K562 (cell line): ENCODE data around the gene SPRYD3. TPM values are rescaled to one million over a fixed set of nuclear protein-coding genes. Genes with fewer than 3 reads are reported as not detected.

Source experiments
- ATAC-seq: fragments of 200-7000 bp; cut with Tn5 transposase; 3 replicates; pipeline ENCODE4 v1.9.1; 2020; ENCODE audit warnings: moderate library complexity
- BruUV-seq: library from RNA; stranded (reverse); fragments of 400-500 nt; replicated peaks from 2 replicates; lab custom pipeline; 2021; lab: Mats Ljungman, UMichigan
- CTCF ChIA-PET: fragments of 300-600 bp; formaldehyde crosslinking; extraction: SDS; loops from one replicate; lab custom pipeline; 2021; ENCODE audit warnings: low intra/inter-chr PET ratio; lab: Yijun Ruan, JAX
- POLR2A ChIA-PET: fragments of 300-600, 350-650 bp; sonication (Branson Sonifier 250); formaldehyde crosslinking; extraction: SDS; loops from one replicate; lab custom pipeline; 2021; ENCODE audit warnings: antibody characterized with exemption, inconsistent platforms; lab: Yijun Ruan, JAX
- DNase-seq, 4 experiments: peaks; one replicate each; pipeline versions ENCODE4 v3.0.0 to v3.0.0-alpha.2; 2011 to 2018; ENCODE audit warnings: low spot score in 3 of 4, mixed read lengths in 3 of 4; ENCODE audit errors: extremely low read depth in 1 of 4
- FAIRE-seq: peaks from 2 replicates; lab custom pipeline; 2011; peaks lifted over from hg19 to GRCh38; lab: Jason Lieb, UNC
- H2AFZ ChIP-seq: 2 replicates; pipeline ENCODE4 v1.6.0; 2011; ENCODE audit warnings: low read depth, low read length, control low read depth, inconsistent platforms
- H3K27ac ChIP-seq: fragments of 200-600 bp; 3 replicates; pipeline ENCODE4 v1.8.0; 2011; ENCODE audit warnings: low read depth, mild to moderate bottlenecking, control low read depth, inconsistent platforms, low read length, moderate library complexity, mixed read lengths; ENCODE audit errors: extremely low read depth
- H3K27me3 ChIP-seq, 2 experiments: fragments of 300-600 bp in 1 of 2; 2 replicates in 1 of 2; 3 replicates in 1 of 2; pipeline versions ENCODE4 v1.6.0 to v1.8.0; 2011; ENCODE audit warnings: inconsistent platforms in 2 of 2, low read length in 2 of 2, mild to moderate bottlenecking in 1 of 2, mixed read lengths in 1 of 2, moderate library complexity in 1 of 2; ENCODE audit not compliant: control insufficient read depth in 2 of 2, insufficient read depth in 2 of 2
- H3K36me3 ChIP-seq: fragments of 300-600 bp; 3 replicates; pipeline ENCODE4 v1.8.0; 2011; ENCODE audit warnings: mild to moderate bottlenecking, low read length, inconsistent platforms; ENCODE audit not compliant: control insufficient read depth, insufficient read depth
- H3K4me1 ChIP-seq, 2 experiments: fragments of 200-600 bp in 1 of 2; replicated peaks in 1 of 2; 2 replicates in 1 of 2; 3 replicates in 1 of 2; pipeline versions ENCODE4 v1.5.1 to v1.8.0; 2011; ENCODE audit warnings: inconsistent platforms in 2 of 2, low read length in 2 of 2, mild to moderate bottlenecking in 1 of 2, mixed read lengths in 1 of 2, moderate library complexity in 1 of 2; ENCODE audit not compliant: control insufficient read depth in 2 of 2, insufficient read depth in 2 of 2
- H3K4me2 ChIP-seq: 2 replicates; pipeline ENCODE4 v1.6.1; 2011; ENCODE audit warnings: low read length, control low read depth, inconsistent platforms, mixed read lengths; ENCODE audit not compliant: insufficient read depth
- H3K4me3 ChIP-seq: fragments of 200-600 bp; sonication (generic), shearing (Covaris generic); 2 replicates; pipeline ENCODE4 v1.5.1; 2016; ENCODE audit warnings: control low read depth, inconsistent platforms
- H3K79me2 ChIP-seq: fragments of 200-600 bp; 3 replicates; pipeline ENCODE4 v1.8.0; 2011; ENCODE audit warnings: low read length, inconsistent platforms; ENCODE audit not compliant: control insufficient read depth, insufficient read depth
- H3K9ac ChIP-seq, 2 experiments: 2 replicates each; pipeline versions ENCODE4 v1.6.0 to v1.6.1; 2011; ENCODE audit warnings: low read depth in 2 of 2, low read length in 2 of 2, control low read depth in 1 of 2, inconsistent platforms in 1 of 2, mild to moderate bottlenecking in 1 of 2, mixed read lengths in 1 of 2; ENCODE audit not compliant: insufficient read depth in 1 of 2
- H3K9me1 ChIP-seq: one replicate; pipeline ENCODE4 v1.6.0; 2011; ENCODE audit warnings: inconsistent platforms, mild to moderate bottlenecking, low read length, moderate library complexity; ENCODE audit not compliant: control insufficient read depth, insufficient read depth
- H3K9me3 ChIP-seq: replicated peaks from 2 replicates; pipeline ENCODE4 v1.5.1; 2011; ENCODE audit warnings: low read depth, low read length, inconsistent platforms; ENCODE audit not compliant: control insufficient read depth, insufficient read depth
- H4K20me1 ChIP-seq: replicated peaks from 2 replicates; pipeline ENCODE4 v1.6.1; 2011; ENCODE audit warnings: low read length, inconsistent platforms, mixed read lengths; ENCODE audit not compliant: control insufficient read depth, insufficient read depth
- ATF1 ChIP-seq, 2 experiments: fragments of 450-650 bp in 1 of 2; IDR thresholded peaks; 2 replicates each; pipeline ENCODE4 v1.6.1; 2016; ENCODE audit warnings: missing compliant biosample characterization in 1 of 2, missing genetic modification characterization in 1 of 2
- DDX20 ChIP-seq: fragments of 450-650 bp; IDR thresholded peaks from 2 replicates; pipeline ENCODE4 v1.6.1; 2016; ENCODE audit warnings: missing genetic modification characterization, low read depth, mild to moderate bottlenecking, missing compliant biosample characterization, moderate library complexity
- ERF ChIP-seq: fragments of 450-650 bp; formaldehyde crosslinking; IDR thresholded peaks from 2 replicates; pipeline ENCODE4 v1.4.0; 2020; ENCODE audit warnings: mild to moderate bottlenecking, mixed read lengths
- HOXB6 ChIP-seq: fragments of 250-450 bp; sonication (Bioruptor Pico); IDR thresholded peaks from 2 replicates; pipeline ENCODE4 v1.5.1; 2022; ENCODE audit warnings: mild to moderate bottlenecking, borderline replicate concordance
- IRF2 ChIP-seq: sonication (generic); formaldehyde crosslinking; IDR thresholded peaks from 2 replicates; pipeline ENCODE4 v1.8.1; 2022; ENCODE audit warnings: mild to moderate bottlenecking, missing genetic modification reagents
- MAFG ChIP-seq: fragments of 450-650 bp; conservative IDR thresholded peaks from 2 replicates; pipeline ENCODE4 v1.6.1; 2016; ENCODE audit warnings: missing genetic modification characterization, missing compliant biosample characterization
- MAFK ChIP-seq: IDR thresholded peaks from 2 replicates; pipeline ENCODE4 v1.6.1; 2011; ENCODE audit warnings: low read length, improper control_type of control experiment
- MBD2 ChIP-seq: sonication (generic); IDR thresholded peaks from 2 replicates; pipeline ENCODE4 v1.6.1; 2016; ENCODE audit warnings: low read depth, borderline replicate concordance
- NR2C2 ChIP-seq, 2 experiments: fragments of 200-800 bp in 1 of 2; sonication (Bioruptor generic) in 1 of 2; sonication (generic) in 1 of 2; formaldehyde crosslinking in 1 of 2; IDR thresholded peaks; 2 replicates each; pipeline versions ENCODE4 v1.6.1 to v1.8.0; 2016 to 2022; ENCODE audit warnings: mild to moderate bottlenecking in 1 of 2, missing compliant biosample characterization in 1 of 2, missing genetic modification characterization in 1 of 2, missing genetic modification reagents in 1 of 2
- NR4A1 ChIP-seq, 2 experiments: fragments of 250-450 bp in 1 of 2; fragments of 450-650 bp in 1 of 2; sonication (Bioruptor Pico) in 1 of 2; IDR thresholded peaks; 2 replicates each; pipeline versions ENCODE4 v1.4.0 to v1.6.1; 2016 to 2020; ENCODE audit warnings: mild to moderate bottlenecking in 2 of 2, missing compliant biosample characterization in 1 of 2, missing genetic modification characterization in 1 of 2, moderate library complexity in 1 of 2
- NUFIP1 ChIP-seq: fragments of 450-650 bp; IDR thresholded peaks from 2 replicates; pipeline ENCODE4 v1.6.1; 2018; ENCODE audit not compliant: partially characterized antibody
- PHF8 ChIP-seq: fragments of 200-600 bp; sonication (generic); IDR thresholded peaks from 2 replicates; pipeline ENCODE4 v1.6.1; 2012; ENCODE audit warnings: mixed run types, mild to moderate bottlenecking, inconsistent platforms, low read length, moderate library complexity, borderline replicate concordance
- RBM39 ChIP-seq: fragments of 200-400 bp; formaldehyde crosslinking; optimal IDR thresholded peaks from 2 replicates; pipeline ENCODE3; 2018; ENCODE audit warnings: low read depth, low read length
- SETDB1 ChIP-seq: IDR thresholded peaks from one replicate; pipeline ENCODE4 v1.6.1; 2012; ENCODE audit warnings: low read length, control low read depth, inconsistent platforms
- SNIP1 ChIP-seq: fragments of 450-650 bp; IDR thresholded peaks from 2 replicates; pipeline ENCODE4 v1.7.1; 2017; ENCODE audit warnings: low read depth, mild to moderate bottlenecking
- TAL1 ChIP-seq: fragments of 450-650 bp; IDR thresholded peaks from 2 replicates; pipeline ENCODE4 v1.6.1; 2016; ENCODE audit warnings: mild to moderate bottlenecking
- TGIF2 ChIP-seq: sonication (generic); formaldehyde crosslinking; IDR thresholded peaks from 2 replicates; pipeline ENCODE4 v1.8.1; 2022; ENCODE audit warnings: mild to moderate bottlenecking, missing genetic modification reagents, moderate library complexity
- ZFP91 ChIP-seq: sonication (generic); formaldehyde crosslinking; IDR thresholded peaks from 2 replicates; pipeline ENCODE4 v1.8.0; 2022; ENCODE audit warnings: mild to moderate bottlenecking, missing genetic modification reagents
- ZNF282 ChIP-seq: sonication (generic); formaldehyde crosslinking; IDR thresholded peaks from 2 replicates; pipeline ENCODE4 v1.8.1; 2023; ENCODE audit warnings: missing genetic modification reagents
- ZNF316 ChIP-seq: fragments of 450-650 bp; IDR thresholded peaks from 2 replicates; pipeline ENCODE4 v1.6.1; 2016
- ZNF707 ChIP-seq: fragments of 250-450 bp; sonication (Bioruptor Pico); conservative IDR thresholded peaks from 2 replicates; pipeline ENCODE4 v1.8.0; 2022; ENCODE audit warnings: inconsistent platforms, mild to moderate bottlenecking, moderate library complexity
- WGBS: fragments of 100-300 bp; shearing (Covaris generic); methylation state at CpG from one replicate; pipeline ENCODE4 v1.1.6; 2016; ENCODE audit warnings: low coverage, mixed read lengths; ENCODE audit not compliant: insufficient coverage; ENCODE audit errors: missing lambda C conversion rate; 5-methylcytosine and 5-hydroxymethylcytosine counted together
- in situ Hi-C: fragments of 300-500 bp; cut with MboI; formaldehyde crosslinking; loops from 4 replicates; pipeline ENCODE4 v1.15.0; 2018; ENCODE audit warnings: inconsistent platforms, mixed read lengths
- intact Hi-C: fragments of 100-400 bp; cut with micrococcal nuclease; formaldehyde crosslinking; loops from 2 replicates; pipeline ENCODE4 v1.14.2; 2022
- polyA plus RNA-seq, 8 experiments: library from polyadenylated mRNA; depleted of rRNA in 4 of 8; stranded (reverse) in 5 of 8; unstranded in 3 of 8; fragments of >200 nt; fragmentation: Nextera tagmentation in 2 of 8; fragmentation: Illumina TruSeq in 1 of 8; extraction: Ambion mirVana in 2 of 8; extraction: Trizol in 1 of 8; gene quantifications; 2 replicates each; pipeline versions ENCODE4 v1.2.1 to v1.2.3, GENCODE V29; 2011 to 2014; ENCODE audit warnings: inconsistent platforms in 1 of 8, missing spikeins in 1 of 8
- total RNA-seq, 7 experiments: library from RNA; depleted of rRNA in 6 of 7; stranded (reverse); fragments of >200 nt in 6 of 7; fragmentation: Illumina TruSeq in 2 of 7; extraction: Trizol in 2 of 7; gene quantifications; 2 replicates each; pipeline versions ENCODE4 v1.2.1 to v1.2.3, GENCODE V29; 2011 to 2021; ENCODE audit warnings: low replicate concordance in 1 of 7

The SPRYD3 gene
- total and polyA plus RNA-seq, 9 of the 15 experiments (the other 6 are each of a cell fraction or from before 2014, with no cell fraction given): 1.5 to 13.6 (median 7.6) TPM

GRCh38 chr12:53079226-53080117 lies at the start of gene SPRYD3 (continued):
- TF ChIP-seq ZFP91 (CRISPR knock-in tag): 0 out of 2 replicates have a peak, but pooled peaks have one; percentile 14
- TF ChIP-seq NR2C2 (CRISPR knock-in tag; IDR thresholded peaks at IDR 0.05): no peak
- peak; percentile 17; the same call in 1 of the 2 replicates for TF ChIP-seq NR2C2 (tag; IDR thresholded peaks at IDR 0.05)
- TF ChIP-seq ATF1 (CRISPR knock-in tag; IDR thresholded peaks at IDR 0.05): no peak
- peak; percentile 73 for TF ChIP-seq ATF1 (tag; IDR thresholded peaks at IDR 0.05)
- TF ChIP-seq ERF: peak; percentile 78; the same call in 1 of the 2 replicates

- H3K27me3 ChIP-seq: peaks cover 8 to 13% of the 10 kb centered on the region in 2 experiments
- DNase-seq: no peak
- no peak overlapping the region for H3K27ac ChIP-seq
- H4K20me1 ChIP-seq: no peaks in the 10 kb centered on the region
- POLR2A ChIA-PET: interaction anchor here (0.6 to 0.9 kb wide), 2 partner anchors 15 to 50 kb away, joined by 3 to 4 read pairs; no protein-coding TSS in a partner anchor
- FAIRE-seq: no peak
- no peak for ATAC-seq
- CTCF ChIA-PET: no interaction called here
- 0% methylated on average over 1 of the region's 1 CpG for WGBS
- no peak overlapping the region for H3K4me3 ChIP-seq
- peaks cover 0 to 9% of the 10 kb centered on the region in 2 experiments; a peak in 2 of 5 replicates for H3K4me1 ChIP-seq
- no TSS peak for BruUV-seq
- in situ Hi-C loops: no loop called here
- no peaks in the 10 kb centered on the region for H3K9me1 ChIP-seq
- no peaks in the 10 kb centered on the region for H3K9me3 ChIP-seq
- H3K36me3 ChIP-seq: no peaks in the 10 kb centered on the region
- no peak overlapping the region for H2AFZ ChIP-seq
- no peak overlapping the region for H3K4me2 ChIP-seq
- no peaks in the 10 kb centered on the region for H3K79me2 ChIP-seq
- intact Hi-C loops: no loop called here
- no peak overlapping the region for H3K9ac ChIP-seq
- TF ChIP-seq TGIF2 (no peak), IRF2 (no peak), ZNF282 (CRISPR knock-in tag) (no peak), RBM39 (no peak), ZNF316 (peak; percentile 96), DDX20 (tag) (no peak), ZNF707 (CRISPR knock-in tag) (no peak), NUFIP1 (no peak), MBD2 (no peak), PHF8 (no peak), MAFK (peak; percentile 77), NR4A1 (CRISPR knock-in tag; IDR thresholded peaks at IDR 0.05) (no peak), NR4A1 (tag; IDR thresholded peaks at IDR 0.05) (no peak), MAFG (tag) (peak; percentile 87), SNIP1 (no peak), HOXB6 (CRISPR knock-in tag) (no peak), TAL1 (no peak), SETDB1 (no peak)
These were observed 48.0 kb upstream of the SPRYD3 start for GRCh38 chr12:53127169-53127568.
